Pons (tissue), 1 donor: ENCODE measurements around the gene KIFBP.

Source experiments
- DNase-seq: peaks from one replicate; pipeline ENCODE4 v3.0.0-alpha.2; 2016; ENCODE audit warnings: low spot score

The KIFBP gene

GRCh38 chr10:69051303-69051702, 62.7 kb downstream of the KIFBP start:
- peak; percentile 74 for DNase-seq

GRCh38 chr10:69051710-69052487, 63.3 kb downstream of the KIFBP start:
- DNase-seq = peak; percentile 42

- DNase-seq = no peak
Measured at GRCh38 chr10:69052736-69053135, 64.1 kb downstream of the KIFBP start.

GRCh38 chr10:69055241-69055640, 66.6 kb downstream of the KIFBP start:
- DNase-seq = no peak

GRCh38 chr10:69056129-69056528, 67.5 kb downstream of the KIFBP start:
- no peak for DNase-seq

- DNase-seq = no peak
Measured at GRCh38 chr10:69056536-69057260, 68.1 kb downstream of the KIFBP start.

GRCh38 chr10:69057261-69057950, 68.8 kb downstream of the KIFBP start:
- DNase-seq = peak; percentile 72

- DNase-seq = no peak
Measured at GRCh38 chr10:69057951-69058297, 69.3 kb downstream of the KIFBP start.

- DNase-seq = no peak
Measured at GRCh38 chr10:69060127-69060798, 71.7 kb downstream of the KIFBP start.

- DNase-seq = peak; percentile 89
Measured at GRCh38 chr10:69061305-69062161, 72.9 kb downstream of the KIFBP start.

GRCh38 chr10:69062901-69063300, 74.3 kb downstream of the KIFBP start:
- DNase-seq = no peak

- no peak for DNase-seq
Measured at GRCh38 chr10:69064762-69065328, 76.2 kb downstream of the KIFBP start.

- DNase-seq = no peak
Measured at GRCh38 chr10:69065406-69066361, 77.1 kb downstream of the KIFBP start.
